WTC11 (cell line): ENCODE measurements around the gene OR4D2. TPM values are rescaled to one million over a fixed set of nuclear protein-coding genes. Genes with fewer than 3 reads are reported as not detected.

Source experiments
- ATAC-seq: fragments of 200-7000 bp; cut with Tn5 transposase; 2 replicates; pipeline ENCODE4 v1.10.0; 2021; ENCODE audit warnings: mild to moderate bottlenecking, moderate library complexity
- CTCF ChIA-PET: fragments of 300-600 bp; sonication (Branson Sonifier 250); formaldehyde crosslinking; loops from one replicate; lab custom pipeline; 2021; ENCODE audit warnings: antibody characterized with exemption; lab: Charles Lee
- POLR2A ChIA-PET: fragments of 350-600 bp; sonication (Branson Sonifier 250); formaldehyde crosslinking; loops from one replicate; lab custom pipeline; 2021; ENCODE audit warnings: antibody characterized with exemption; lab: Charles Lee
- DNase-seq: peaks from one replicate; pipeline ENCODE4 v3.0.0; 2021; ENCODE audit warnings: low spot score
- H3K27ac Mint-ChIP-seq: 2 replicates; pipeline ENCODE4 v1.8.0; 2021; ENCODE audit warnings: mixed read lengths
- H3K27me3 Mint-ChIP-seq: 2 replicates; pipeline ENCODE4 v1.8.0; 2021; ENCODE audit warnings: low read depth, mild to moderate bottlenecking, moderate library complexity, mixed read lengths
- H3K36me3 Mint-ChIP-seq: 2 replicates; pipeline ENCODE4 v1.8.0; 2021; ENCODE audit warnings: mixed read lengths
- H3K4me1 Mint-ChIP-seq: 2 replicates; pipeline ENCODE4 v1.8.0; 2022; ENCODE audit warnings: mixed read lengths
- H3K4me3 Mint-ChIP-seq: 2 replicates; pipeline ENCODE4 v1.8.0; 2021; ENCODE audit warnings: mild to moderate bottlenecking, moderate library complexity, mixed read lengths
- H3K9me3 Mint-ChIP-seq: 2 replicates; pipeline ENCODE4 v1.8.0; 2021; ENCODE audit warnings: mixed read lengths
- ELF4 ChIP-seq: sonication (generic); formaldehyde crosslinking; IDR thresholded peaks from 2 replicates; pipeline ENCODE4 v1.8.1; 2022; ENCODE audit warnings: low read depth, mild to moderate bottlenecking, moderate library complexity, missing genetic modification reagents
- ETV6 ChIP-seq: sonication (generic); formaldehyde crosslinking; IDR thresholded peaks from 2 replicates; pipeline ENCODE4 v1.8.1; 2022; ENCODE audit warnings: mild to moderate bottlenecking, missing genetic modification reagents
- FOXP4 ChIP-seq: sonication (generic); formaldehyde crosslinking; IDR thresholded peaks from 2 replicates; pipeline ENCODE4 v1.8.0; 2022; ENCODE audit warnings: mild to moderate bottlenecking, missing genetic modification reagents
- NFYB ChIP-seq: sonication (generic); formaldehyde crosslinking; conservative IDR thresholded peaks from 2 replicates; pipeline ENCODE4 v1.8.0; 2022; ENCODE audit warnings: low read depth, missing genetic modification reagents
- STAT6 ChIP-seq: sonication (generic); formaldehyde crosslinking; conservative IDR thresholded peaks from 2 replicates; pipeline ENCODE4 v1.8.1; 2023; ENCODE audit warnings: mild to moderate bottlenecking, low read depth, missing genetic modification reagents, moderate library complexity
- TEAD4 ChIP-seq: sonication (generic); formaldehyde crosslinking; IDR thresholded peaks from 2 replicates; pipeline ENCODE4 v1.8.0; 2022; ENCODE audit warnings: mild to moderate bottlenecking, missing genetic modification reagents
- ZBTB21 ChIP-seq: sonication (generic); formaldehyde crosslinking; IDR thresholded peaks from 2 replicates; pipeline ENCODE4 v1.8.1; 2023; ENCODE audit warnings: mild to moderate bottlenecking, missing genetic modification reagents, borderline replicate concordance
- ZNF396 ChIP-seq: fragments of 250-450 bp; sonication (Bioruptor Pico); IDR thresholded peaks from 2 replicates; pipeline ENCODE4 v1.8.0; 2021; ENCODE audit warnings: mild to moderate bottlenecking, moderate library complexity, borderline replicate concordance
- total RNA-seq: library from RNA; stranded (reverse); gene quantifications from 3 replicates; pipeline ENCODE4 v1.2.3, GENCODE V29; 2021
- TF ChIP-seq, protein P1 (sequence below): sonication (generic); formaldehyde crosslinking; IDR thresholded peaks from 2 replicates; pipeline ENCODE4 v1.8.0; 2022; ENCODE audit warnings: missing genetic modification reagents
- TF ChIP-seq, protein P2 (sequence below): fragments of 250-450 bp; sonication (Bioruptor Pico); IDR thresholded peaks from 2 replicates; pipeline ENCODE4 v1.9.0; 2021; ENCODE audit warnings: moderate library complexity, mild to moderate bottlenecking, inconsistent platforms, borderline replicate concordance
- TF ChIP-seq, protein P3 (sequence below): fragments of 250-450 bp; sonication (Bioruptor Pico); conservative IDR thresholded peaks from 2 replicates; pipeline ENCODE4 v1.9.0; 2021; ENCODE audit warnings: mild to moderate bottlenecking

The OR4D2 gene
- total RNA-seq, 1 experiment from 2014 or later = not detected

GRCh38 chr17:58176200-58176599, 9.4 kb downstream of the OR4D2 start:
- H3K27ac Mint-ChIP-seq = no peak overlapping the region
- TF ChIP-seq ZNF396 (CRISPR knock-in tag) = no peak
- CTCF ChIA-PET = interaction anchor here (0.6 kb wide), 1 partner anchor 24 kb away, joined by 4 read pairs; no protein-coding TSS in a partner anchor
- H3K4me3 Mint-ChIP-seq = no peak overlapping the region
- no peaks in the 10 kb centered on the region for H3K4me1 Mint-ChIP-seq
- DNase-seq (no peak), ATAC-seq (no peak)
- H3K36me3 Mint-ChIP-seq = no peaks in the 10 kb centered on the region
- no peaks in the 10 kb centered on the region for H3K9me3 Mint-ChIP-seq
- H3K27me3 Mint-ChIP-seq = peaks cover 10% of the 10 kb centered on the region
- POLR2A ChIA-PET = no interaction called here

DNA sequence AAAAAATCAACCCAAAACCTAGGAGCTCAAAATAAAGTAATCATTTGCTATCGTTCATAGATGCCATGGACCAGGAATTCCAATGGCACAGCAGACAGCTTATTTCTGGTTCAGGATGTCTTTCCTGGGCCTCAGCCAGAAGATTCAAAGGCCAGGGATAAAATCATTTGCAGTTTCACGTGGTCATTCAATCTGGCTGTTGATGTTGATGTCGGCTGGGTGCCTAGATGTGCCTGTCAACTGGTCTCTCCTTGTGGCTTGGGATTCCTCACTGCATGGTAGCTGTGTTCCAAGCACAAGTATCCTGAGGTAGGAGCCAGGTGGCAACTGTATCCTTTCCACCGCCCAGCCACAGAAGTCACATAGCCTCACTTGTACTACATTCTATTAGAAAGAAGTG, 15.0 kb downstream of the OR4D2 start:
- ChIA-PET CTCF (interaction anchor here (1.0 to 1.5 kb wide), 2 partner anchors 11 to 13 kb away, joined by 3 read pairs; no protein-coding TSS in a partner anchor), POLR2A (interaction anchor here (0.6 kb wide), 1 partner anchor 131 kb away, joined by 3 read pairs; no protein-coding TSS in a partner anchor)
- ATAC-seq (no peak), DNase-seq (no peak)
- peaks cover 8% of the 10 kb centered on the region; the same call in 1 of the 2 replicates for H3K4me1 Mint-ChIP-seq
- no peak overlapping the region for H3K4me3 Mint-ChIP-seq
- no peaks in the 10 kb centered on the region for H3K9me3 Mint-ChIP-seq
- no peak overlapping the region for H3K27ac Mint-ChIP-seq
- no peaks in the 10 kb centered on the region for H3K36me3 Mint-ChIP-seq
- TF ChIP-seq, protein P1, sequence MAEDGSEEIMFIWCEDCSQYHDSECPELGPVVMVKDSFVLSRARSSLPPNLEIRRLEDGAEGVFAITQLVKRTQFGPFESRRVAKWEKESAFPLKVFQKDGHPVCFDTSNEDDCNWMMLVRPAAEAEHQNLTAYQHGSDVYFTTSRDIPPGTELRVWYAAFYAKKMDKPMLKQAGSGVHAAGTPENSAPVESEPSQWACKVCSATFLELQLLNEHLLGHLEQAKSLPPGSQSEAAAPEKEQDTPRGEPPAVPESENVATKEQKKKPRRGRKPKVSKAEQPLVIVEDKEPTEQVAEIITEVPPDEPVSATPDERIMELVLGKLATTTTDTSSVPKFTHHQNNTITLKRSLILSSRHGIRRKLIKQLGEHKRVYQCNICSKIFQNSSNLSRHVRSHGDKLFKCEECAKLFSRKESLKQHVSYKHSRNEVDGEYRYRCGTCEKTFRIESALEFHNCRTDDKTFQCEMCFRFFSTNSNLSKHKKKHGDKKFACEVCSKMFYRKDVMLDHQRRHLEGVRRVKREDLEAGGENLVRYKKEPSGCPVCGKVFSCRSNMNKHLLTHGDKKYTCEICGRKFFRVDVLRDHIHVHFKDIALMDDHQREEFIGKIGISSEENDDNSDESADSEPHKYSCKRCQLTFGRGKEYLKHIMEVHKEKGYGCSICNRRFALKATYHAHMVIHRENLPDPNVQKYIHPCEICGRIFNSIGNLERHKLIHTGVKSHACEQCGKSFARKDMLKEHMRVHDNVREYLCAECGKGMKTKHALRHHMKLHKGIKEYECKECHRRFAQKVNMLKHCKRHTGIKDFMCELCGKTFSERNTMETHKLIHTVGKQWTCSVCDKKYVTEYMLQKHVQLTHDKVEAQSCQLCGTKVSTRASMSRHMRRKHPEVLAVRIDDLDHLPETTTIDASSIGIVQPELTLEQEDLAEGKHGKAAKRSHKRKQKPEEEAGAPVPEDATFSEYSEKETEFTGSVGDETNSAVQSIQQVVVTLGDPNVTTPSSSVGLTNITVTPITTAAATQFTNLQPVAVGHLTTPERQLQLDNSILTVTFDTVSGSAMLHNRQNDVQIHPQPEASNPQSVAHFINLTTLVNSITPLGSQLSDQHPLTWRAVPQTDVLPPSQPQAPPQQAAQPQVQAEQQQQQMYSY (CRISPR knock-in tag) = no peak
- TF ChIP-seq ZBTB21 (CRISPR knock-in tag) (no peak), STAT6 (CRISPR knock-in tag) (no peak), TEAD4 (CRISPR knock-in tag) (no peak), ELF4 (CRISPR knock-in tag) (no peak), NFYB (CRISPR knock-in tag) (no peak), ETV6 (CRISPR knock-in tag) (no peak), FOXP4 (CRISPR knock-in tag) (no peak)
- TF ChIP-seq, protein P2, sequence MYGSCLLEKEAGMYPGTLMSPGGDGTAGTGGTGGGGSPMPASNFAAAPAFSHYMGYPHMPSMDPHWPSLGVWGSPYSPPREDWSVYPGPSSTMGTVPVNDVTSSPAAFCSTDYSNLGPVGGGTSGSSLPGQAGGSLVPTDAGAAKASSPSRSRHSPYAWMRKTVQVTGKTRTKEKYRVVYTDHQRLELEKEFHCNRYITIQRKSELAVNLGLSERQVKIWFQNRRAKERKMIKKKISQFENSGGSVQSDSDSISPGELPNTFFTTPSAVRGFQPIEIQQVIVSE (CRISPR knock-in tag) = no peak
- TF ChIP-seq, protein P3, sequence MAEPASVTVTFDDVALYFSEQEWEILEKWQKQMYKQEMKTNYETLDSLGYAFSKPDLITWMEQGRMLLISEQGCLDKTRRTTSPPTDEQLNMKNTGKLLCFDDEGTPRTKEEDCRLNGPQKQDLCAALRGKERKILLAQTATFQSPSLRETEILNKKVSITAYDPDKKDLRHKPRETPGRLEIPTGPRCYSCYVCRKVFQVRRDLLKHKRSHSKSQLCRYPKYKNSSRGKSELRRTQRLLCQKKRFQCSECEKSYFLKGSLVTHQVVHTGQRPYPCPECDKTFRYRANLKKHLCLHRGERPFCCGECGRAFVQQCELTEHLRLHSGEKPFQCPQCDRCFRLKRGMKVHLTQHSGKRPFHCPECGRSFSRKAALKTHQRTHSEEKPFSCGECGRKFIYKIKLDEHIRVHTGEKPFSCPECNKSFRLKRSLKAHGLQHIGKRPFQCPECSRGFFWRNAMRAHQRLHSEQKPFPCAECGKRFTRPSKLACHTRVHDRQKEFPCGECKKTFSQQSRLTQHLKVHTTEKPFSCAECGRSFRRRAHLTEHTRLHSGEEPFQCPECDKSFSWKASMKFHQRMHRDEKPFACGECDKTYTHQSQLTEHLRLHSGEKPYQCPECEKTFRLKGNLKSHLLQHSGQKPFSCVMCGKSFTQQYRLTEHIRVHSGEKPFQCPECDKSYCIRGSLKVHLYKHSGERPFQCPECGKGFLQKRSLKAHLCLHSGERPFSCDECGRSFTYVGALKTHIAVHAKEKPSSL (CRISPR knock-in tag) = no peak
- peaks cover 13% of the 10 kb centered on the region for H3K27me3 Mint-ChIP-seq
